NCI-H1105 treated with DMSO at 0.1 percent for 48 hours (cell line): ENCODE results near the gene RRAS.
"Not testable (repeated sequence)": the region's sequence is repeated elsewhere in the genome, so short reads cannot be mapped to it uniquely, and the experiment has no call there.

Experiments used
- DNase-seq: peaks from one replicate; lab custom pipeline; 2025; lab: John Stamatoyannopoulos, UW

Gene RRAS

DNA sequence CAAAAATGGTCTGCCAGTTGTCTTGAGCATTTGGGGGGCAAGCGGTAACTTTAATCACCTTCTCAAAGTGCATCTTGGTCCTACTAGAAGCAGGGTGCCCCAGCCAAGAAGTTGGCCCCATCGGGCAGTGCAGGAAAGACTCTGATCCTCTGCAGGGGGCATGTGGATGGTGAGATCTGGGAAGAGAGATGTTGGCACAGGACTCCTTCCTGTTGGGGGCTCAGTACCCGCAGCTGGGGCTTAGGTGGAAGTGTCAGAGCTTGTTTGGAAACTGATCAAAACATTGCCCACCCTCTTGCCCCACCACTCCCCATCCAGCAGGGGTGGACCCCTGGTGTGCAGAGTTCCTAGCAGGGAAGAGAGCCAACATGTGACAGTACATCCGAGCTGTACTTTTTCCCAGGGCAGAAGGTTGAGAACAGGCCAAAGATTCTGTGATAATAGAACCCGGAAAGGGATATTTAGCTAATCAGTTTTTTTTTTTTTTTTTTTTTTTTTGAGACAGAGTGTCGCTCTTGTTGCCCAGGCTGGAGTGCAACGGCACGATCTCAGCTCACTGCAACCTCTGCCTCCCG is 8.8 kb downstream of the RRAS start:
- no peak for DNase-seq

DNA sequence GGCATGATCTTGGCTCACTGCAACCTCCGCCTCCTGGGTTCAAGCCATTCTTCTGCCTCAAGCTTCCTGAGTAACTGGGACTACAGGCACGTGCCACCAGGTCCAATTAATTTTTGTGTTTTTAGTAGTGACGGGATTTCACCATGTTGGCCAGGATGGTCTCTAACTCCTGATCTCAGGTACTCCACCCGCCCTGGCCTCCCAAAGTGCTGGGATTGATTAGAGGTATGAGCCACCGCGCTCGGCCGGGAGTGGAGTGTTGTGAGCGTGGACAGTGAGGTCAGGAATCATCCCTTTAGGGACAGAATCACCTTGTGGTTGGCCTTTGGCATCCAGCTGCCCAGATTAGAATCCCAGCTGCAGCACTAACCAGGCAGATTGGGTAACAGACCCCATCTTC is 10.3 kb downstream of the RRAS start:
- DNase-seq, result no peak

DNA sequence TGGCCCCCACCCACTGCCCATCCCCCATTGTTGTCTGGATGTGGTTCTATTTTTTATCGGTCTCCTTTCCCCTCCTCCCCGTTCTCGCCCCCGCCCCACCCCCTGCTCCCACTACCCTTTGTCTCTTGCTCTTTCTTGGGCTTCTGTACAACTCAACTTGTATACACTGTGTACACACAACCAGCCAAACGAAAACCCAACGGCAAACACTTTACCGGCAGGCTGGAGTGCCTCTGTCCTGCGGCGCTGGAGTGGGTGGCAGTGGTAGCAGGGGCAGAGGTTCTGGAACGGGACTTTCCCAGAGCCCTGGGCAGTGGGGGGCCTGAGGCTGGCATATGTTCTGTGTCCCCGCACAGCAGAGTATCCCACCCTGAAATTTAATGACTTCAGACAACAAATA is 13.7 kb downstream of the RRAS start:
- no peak for DNase-seq

DNA sequence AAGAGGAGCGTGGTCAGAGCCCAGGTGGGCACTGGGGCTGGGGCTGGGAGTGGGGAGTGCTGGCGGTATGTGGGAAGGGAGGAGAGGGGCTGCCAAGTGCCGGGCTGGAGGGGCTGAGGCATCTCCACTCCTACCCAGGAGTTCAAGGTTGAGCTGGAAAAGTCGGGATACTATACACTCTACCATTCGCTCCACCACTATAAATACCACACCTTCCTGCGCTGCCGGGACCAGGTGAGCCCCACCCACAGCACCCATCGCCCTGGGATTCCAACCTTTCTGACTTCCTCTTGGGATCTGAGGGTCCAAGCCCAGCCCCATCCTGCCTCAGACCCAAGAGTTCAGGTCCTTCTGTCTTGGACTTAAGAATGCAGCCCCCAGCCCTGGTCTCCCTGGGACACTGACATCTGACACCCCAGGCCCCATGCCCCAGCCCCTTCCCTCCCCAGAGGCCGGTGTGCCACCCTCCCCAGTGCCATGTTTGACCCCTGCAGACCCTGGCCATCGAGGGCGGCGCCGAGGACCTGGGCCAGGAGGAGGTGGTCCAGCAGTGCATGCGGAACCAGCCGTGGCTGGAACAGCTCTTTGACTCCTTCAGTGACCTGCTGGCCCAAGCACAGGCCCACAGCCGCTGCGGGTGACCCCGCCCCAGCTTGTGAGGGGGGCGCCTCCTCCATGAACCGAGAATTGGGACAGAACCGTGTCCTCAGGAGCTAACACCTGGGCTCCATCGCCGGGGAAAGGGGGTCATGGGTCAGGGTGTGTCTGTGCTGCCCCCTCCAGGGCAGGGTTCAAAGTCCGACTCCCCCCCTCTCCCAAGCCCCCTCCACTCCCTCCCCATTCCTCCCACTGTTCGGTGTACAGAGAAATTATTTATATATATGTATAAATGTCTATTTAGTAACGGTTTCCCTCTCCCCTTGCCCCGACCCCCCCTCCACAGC is 14.7 kb downstream of the RRAS start:
- no peak for DNase-seq

DNA sequence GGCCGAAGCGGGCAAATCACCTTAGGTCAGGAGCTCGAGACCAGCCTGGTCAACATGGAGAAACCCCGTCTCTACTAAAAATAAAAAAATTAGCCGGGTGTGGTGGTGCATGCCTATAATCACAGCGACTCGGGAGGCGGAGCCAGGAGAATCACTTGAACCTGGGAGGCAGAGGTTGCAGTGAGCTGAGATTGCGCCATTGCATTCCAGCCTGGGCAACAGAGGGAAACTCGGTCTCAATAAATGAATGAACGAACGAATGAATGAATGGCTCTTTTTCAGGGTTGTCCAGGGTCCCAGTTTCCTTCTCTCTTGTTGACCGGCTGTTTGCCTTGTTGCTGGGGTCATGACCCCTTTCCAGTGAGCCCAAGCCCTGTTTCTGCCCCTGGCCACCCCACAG is 22.1 kb downstream of the RRAS start:
- not testable (repeated sequence) for DNase-seq

DNA sequence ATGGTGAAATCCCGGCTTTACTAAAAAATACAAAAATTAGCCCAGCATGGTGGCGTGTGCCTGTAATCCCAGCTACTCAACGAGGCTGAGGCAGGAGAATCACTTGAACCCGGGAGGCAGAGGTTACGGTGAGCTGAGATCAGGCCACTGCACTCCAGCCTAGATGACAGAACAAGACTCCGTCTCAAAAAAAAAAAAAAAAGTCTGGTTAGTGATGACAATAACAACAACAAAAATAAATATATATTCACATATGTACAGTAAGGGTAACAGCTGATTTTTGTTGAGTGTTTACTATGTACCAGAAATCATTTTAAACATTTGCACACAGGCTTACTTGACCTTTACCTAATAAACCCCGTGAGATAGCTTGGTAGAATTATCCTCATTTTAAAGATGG is 23.0 kb downstream of the RRAS start:
- DNase-seq, result no peak

DNA sequence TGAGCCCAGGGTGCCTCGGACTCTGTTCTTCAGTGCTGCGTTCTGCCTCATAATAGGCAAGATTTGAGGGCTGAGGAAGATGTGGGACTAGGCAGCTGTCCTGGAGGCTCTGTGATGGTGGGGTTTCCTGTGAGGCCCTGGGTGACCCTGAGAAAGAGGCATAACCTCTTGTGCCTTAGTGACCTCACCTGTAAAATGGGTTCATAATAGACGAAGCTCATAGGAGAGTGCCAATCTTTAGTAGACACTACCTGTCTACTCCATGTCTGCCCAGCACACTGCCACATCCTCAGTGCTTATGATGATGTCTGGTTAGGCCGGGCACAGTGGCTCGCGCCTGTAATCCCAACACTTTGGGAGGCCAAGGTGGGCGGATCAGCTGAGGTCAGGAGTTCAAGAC is 23.4 kb downstream of the RRAS start:
- DNase-seq, result no peak

DNA sequence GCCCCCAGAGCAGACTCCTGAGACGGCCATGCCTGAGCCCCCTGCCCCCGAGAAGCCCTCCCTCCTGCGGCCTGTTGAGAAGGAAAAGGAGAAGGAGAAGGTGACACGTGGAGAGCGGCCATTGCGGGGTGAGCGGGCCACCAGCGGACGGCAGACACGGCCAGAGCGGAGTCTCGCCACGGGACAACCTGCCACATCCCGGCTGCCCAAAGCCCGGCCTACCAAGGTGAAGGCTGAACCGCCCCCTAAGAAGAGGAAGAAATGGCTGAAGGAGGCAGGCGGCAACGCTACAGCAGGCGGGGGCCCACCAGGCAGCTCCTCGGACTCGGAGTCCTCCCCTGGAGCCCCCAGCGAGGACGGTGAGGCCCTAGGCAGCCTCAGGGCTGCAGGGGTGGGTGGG is 24.1 kb downstream of the RRAS start:
- no peak for DNase-seq

DNA sequence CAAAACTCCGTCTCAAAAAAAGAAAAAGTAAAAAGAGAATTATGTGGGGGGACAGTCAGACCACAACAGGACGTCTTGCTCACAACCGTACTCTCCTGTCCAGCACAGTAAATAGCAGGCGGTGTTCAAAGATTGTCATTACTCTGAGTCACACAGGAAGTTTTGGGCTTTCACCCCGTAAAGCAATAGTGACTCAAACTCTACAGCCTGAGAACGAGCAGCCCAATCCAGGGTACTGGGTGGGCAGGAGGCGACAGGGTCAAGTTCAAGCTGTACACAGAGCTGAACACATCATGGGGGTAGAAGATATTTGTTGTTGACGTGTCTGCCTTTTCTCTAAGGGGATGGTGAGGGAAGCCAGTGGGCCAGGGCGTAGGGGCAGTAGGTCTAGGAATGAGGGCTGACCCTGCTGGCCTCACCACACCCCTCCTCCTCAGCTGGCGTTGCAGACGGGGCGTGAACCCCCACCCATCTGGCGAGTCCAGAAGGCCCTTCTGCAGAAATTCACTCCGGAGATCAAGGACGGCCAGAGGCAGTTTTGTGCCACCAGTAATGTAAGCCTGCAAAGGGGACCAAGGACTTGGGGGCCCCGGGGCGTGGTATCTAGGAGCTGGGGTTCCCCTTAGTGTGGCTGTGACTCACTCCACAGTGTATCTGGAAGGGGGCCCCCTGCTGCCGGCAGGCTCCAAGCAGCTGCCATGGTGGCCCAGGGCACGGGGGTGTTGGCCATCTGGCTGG is 25.7 kb downstream of the RRAS start:
- no peak for DNase-seq

DNA sequence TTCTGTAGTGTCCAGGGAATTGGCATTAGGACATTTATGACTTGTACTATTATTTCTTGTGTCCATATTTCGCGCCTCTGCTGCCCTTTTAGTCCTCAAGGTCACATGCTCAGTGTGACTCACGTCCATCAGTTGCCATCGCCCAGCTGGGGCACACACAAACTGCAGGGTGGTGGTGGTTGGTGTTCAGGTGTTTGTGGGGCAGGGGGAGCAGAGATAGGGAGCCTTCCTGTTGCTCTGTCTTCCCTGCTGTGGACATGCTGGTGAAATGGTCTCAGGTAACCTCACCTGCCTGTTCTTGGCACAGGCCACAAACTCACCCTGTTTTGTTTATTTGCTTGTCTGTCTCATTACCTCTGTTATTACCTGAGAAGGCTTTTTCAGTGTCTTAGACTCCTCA is 26.6 kb downstream of the RRAS start:
- no peak for DNase-seq

DNA sequence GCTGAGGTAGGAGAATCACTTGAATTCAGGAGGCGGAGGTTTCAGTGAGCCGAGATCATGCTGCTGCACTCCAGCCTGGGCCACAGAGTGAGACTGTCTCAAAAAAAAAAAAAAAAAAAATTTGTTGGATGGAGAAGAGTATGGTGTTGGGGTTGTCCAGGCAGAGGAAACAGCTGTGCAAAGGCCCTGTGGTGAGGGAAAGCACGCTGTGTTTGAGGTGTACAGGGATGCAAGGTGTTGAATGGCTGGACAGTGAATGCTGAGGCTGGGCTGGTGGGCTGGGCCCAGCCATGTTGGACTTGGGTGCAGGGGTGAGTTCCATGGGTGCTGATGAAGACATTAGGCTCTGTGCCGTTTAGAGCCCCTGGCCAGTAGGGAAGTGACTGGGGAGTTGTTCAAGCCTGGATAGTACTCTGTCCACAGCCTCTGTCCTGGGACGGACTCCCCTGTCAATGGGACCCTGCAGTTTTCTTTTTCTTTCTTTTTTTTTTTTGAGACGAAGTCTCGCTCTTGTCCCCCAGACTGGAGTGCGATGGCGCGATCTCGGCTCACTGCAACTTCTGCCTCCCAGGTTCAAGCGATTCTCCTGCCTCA is 30.3 kb downstream of the RRAS start:
- no peak for DNase-seq

DNA sequence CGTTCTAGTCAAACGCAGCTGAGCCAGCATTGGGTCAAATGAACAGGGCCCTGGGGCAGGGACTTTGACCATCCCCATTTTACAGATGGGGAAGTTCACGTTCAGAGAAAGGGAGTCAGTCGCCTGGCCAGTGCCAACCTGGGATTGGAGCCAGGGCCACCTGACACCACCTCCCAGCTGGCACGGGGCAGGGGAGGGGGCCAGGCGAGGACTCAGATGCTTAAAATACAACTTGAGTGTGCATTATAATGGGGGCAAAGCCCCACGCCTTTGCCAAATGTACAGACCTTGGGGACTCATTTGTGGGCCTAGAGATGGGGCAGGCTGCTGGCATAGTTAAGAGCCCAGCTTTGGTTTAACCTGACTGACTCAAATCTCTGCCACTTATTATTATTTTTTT is 34.3 kb downstream of the RRAS start:
- no peak for DNase-seq

DNA sequence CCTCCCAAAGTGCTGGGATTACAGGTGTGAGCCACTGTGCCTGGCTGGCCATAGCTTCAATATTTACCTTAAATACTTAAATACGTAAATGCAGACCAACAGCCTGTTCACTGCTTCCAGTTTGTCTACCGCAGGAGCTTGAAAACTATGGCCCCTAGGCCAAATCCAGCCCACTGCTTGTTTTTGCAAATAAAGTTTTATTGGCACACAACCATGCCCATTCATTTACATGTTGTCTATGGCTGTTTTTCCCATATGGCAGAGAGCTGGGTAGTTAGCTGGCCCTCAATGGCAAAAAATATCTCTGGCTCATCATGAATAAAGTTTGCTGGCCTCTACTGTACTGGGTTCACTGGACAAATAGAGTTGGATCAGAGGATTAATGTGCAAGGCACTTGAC is 37.1 kb downstream of the RRAS start:
- no peak for DNase-seq

DNA sequence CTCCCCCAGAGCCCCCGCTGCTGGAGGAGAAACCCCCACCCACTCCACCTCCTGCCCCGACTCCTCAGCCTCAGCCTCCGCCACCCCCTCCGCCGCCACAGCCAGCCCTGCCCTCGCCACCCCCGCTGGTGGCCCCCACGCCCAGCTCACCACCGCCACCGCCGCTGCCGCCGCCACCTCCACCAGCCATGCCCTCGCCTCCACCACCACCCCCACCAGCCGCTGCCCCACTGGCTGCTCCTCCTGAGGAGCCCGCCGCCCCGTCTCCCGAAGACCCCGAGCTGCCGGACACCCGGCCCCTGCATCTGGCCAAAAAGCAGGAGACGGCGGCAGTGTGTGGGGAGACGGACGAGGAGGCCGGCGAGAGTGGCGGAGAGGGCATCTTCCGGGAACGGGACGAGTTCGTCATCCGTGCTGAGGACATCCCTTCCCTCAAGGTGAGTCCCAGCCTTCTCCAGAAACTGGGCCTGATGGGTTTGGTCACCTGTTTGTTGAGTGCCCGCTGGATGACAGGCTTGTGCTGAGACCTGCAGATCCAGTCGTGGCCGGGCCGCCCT is 38.4 kb downstream of the RRAS start:
- no peak for DNase-seq

DNA sequence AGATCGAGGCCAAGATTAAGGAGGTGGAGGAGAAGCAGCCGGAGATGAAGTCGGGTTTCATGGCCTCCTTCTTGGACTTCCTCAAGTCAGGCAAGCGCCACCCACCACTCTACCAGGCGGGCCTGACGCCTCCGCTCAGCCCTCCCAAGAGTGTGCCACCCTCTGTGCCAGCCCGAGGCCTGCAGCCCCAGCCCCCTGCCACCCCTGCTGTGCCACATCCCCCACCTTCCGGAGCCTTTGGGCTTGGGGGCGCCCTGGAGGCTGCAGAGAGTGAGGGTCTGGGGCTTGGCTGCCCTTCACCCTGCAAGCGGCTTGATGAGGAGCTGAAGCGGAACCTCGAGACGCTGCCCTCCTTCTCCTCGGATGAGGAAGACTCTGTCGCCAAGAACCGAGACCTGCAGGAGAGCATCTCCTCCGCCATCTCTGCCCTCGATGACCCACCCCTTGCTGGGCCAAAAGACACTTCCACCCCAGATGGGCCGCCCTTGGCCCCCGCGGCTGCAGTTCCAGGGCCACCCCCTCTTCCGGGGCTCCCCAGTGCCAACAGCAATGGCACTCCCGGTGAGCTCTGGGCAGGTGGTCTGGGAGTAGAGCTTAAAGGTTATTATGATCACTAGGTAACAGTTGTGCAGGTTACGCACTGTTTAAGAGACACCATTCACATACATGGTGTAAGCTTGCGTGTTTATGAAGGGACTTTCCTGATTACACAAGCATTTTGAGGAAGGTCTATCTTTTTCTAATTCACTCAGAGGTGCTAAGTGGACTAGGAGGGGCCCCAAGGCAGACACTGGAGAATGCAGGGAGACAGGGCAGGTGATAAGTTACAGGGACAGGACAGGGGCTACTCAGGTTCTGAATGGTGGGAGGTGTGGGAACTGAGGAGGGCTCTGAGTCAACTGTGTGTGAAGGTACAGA is 40.3 kb downstream of the RRAS start:
- no peak for DNase-seq

DNA sequence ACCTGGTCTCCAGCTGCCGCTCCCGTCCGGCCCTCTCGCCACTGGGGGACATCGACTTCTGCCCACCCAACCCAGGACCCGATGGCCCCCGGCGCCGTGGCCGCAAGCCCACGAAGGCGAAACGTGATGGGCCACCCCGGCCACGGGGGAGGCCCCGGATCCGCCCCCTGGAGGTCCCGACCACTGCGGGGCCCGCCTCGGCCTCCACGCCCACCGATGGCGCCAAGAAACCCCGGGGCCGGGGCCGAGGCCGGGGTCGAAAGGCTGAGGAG is 42.3 kb downstream of the RRAS start:
- no peak for DNase-seq

DNA sequence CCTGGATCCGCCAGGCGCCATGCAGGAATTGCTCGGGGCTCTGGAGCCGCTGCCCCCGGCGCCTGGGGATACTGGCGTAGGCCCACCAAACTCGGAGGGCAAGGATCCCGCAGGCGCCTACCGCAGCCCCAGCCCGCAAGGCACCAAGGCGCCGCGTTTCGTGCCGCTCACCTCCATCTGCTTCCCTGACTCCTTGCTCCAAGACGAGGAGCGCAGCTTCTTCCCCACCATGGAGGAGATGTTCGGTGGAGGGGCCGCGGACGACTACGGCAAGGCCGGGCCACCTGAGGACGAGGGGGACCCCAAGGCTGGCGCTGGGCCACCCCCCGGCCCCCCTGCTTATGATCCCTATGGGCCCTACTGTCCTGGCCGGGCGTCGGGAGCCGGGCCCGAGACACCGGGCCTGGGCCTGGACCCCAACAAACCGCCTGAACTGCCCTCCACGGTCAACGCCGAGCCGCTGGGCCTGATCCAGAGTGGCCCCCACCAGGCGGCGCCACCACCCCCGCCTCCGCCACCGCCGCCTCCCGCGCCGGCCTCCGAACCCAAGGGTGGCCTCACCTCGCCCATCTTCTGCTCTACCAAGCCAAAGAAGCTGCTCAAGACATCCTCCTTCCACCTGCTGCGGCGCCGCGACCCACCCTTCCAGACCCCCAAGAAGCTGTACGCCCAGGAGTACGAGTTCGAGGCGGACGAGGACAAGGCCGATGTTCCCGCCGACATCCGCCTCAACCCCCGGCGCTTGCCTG is 42.8 kb downstream of the RRAS start:
- DNase-seq, result no peak

DNA sequence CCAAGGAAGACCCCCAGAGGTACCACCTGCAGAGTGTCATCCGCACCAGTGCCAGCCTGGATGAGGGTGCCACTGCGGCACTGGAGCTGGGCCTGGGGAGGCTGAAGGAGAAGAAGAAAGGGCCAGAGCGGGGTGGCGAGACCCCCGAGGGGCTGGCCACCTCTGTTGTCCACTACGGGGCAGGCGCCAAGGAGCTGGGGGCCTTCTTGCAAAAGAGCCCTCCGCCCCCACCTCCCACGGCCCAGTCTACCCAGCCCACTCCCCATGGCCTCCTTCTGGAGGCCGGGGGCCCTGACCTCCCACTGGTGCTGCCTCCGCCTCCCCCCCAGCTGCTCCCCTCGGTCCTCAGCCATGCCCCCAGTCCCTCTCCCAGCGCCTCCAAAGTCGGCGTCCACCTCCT is 43.5 kb downstream of the RRAS start:
- DNase-seq, result no peak

DNA sequence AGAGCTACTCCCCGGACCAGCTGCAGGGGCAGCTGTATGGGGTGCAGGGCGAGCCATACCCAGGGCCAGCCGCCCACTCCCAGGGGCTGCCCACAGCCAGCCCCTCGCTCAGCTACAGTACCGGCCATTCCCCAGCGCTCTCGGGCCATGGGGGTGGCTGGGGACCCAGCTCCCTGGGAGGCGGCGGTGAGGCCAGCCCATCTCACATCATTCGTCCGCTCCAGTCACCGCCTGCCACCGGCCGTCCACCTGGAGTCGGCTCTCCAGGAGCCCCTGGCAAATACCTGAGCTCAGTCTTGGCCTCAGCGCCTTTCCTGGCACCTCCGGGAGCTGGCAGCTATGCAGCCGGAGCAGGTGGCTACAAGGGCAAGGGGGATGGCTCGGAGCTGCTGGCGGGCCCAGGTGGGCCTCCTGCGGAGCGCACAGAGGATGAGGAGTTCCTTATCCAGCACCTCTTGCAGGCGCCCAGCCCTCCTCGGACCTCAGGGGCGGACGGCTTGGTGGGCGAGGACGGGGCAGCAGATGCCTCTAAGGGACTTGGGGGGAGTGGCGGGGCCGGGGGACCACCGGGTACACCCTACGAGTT is 44.0 kb downstream of the RRAS start:
- DNase-seq, result no peak
